COLO668 (cell line): ENCODE measurements around the gene CECR2.

ENCODE experiments used
- DNase-seq: peaks from one replicate; lab custom pipeline; 2025; ENCODE audit not compliant: unreplicated experiment; lab: John Stamatoyannopoulos, UW

CECR2 gene

GRCh38 chr22:17590586-17590985, 221.3 kb downstream of the CECR2 start:
- no peak for DNase-seq

GRCh38 chr22:17592201-17592600, 222.9 kb downstream of the CECR2 start:
- DNase-seq: no peak

DNA sequence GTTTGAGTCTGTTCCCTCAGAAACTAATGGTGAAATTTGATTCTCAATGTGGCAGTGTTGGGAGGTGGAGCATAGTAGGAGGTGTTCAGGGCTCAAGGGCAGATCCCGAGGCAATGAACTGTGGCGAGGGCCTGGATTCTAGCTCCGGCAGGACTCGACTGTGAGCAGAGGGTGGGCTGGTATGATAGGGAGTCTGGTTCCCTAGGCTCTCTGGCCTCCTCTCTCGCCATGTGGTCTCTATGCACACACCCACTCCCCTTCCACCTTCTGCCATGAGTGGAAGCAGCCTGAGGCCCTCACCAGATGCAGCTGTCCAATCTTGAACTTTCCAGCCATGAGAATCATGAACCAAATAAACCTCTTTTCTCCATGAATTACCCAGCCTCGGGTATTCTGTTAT, 227.0 kb downstream of the CECR2 start:
- DNase-seq: no peak

DNA sequence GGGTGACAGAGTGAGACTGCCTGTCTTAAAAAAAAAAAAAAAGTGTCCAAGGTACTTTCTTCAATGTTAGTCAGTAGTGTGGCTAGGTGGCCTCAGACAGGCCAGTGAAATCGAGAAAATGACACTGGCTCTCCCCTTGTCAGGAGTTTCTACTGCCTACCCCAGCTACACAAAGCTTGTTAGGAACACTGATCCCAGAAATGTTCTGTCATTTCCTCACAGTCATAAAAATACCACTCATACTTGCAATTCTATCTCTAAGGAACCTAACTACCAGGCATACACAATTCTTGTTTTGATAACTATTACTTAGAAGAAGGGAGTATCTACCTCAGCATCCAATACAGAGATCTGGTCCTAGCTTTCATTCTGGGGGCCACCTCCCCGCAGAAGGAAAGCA, 228.0 kb downstream of the CECR2 start:
- no peak for DNase-seq

- DNase-seq: no peak
Measured at GRCh38 chr22:17598318-17598717, 229.1 kb downstream of the CECR2 start.

GRCh38 chr22:17601031-17601430, 231.8 kb downstream of the CECR2 start:
- DNase-seq: no peak

GRCh38 chr22:17603668-17604067, 234.4 kb downstream of the CECR2 start:
- no peak for DNase-seq

DNA sequence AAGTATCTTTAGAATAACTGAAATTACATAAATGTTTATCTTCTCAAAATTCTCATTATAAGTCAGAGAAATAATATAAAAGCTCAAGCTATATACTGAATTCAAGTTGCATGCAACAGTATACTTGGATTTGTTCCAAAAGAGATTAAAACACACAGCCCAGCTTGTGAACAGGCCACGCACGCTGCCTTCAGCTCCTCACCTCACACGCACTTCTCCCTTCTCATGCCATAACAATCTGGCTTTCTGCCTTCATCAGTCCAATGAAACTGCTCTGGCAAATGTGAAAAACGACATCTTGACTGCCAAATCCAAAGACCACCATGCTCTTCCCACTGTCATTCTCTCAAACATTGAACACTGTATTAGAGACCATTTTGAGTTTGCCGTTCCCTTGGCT, 237.2 kb downstream of the CECR2 start:
- DNase-seq: no peak
